ENCODE results near the gene WDR5B.
"Not testable (repeated sequence)": the region's sequence is repeated elsewhere in the genome, so short reads cannot be mapped to it uniquely, and the experiment has no call there.

WDR5B gene

DNA sequence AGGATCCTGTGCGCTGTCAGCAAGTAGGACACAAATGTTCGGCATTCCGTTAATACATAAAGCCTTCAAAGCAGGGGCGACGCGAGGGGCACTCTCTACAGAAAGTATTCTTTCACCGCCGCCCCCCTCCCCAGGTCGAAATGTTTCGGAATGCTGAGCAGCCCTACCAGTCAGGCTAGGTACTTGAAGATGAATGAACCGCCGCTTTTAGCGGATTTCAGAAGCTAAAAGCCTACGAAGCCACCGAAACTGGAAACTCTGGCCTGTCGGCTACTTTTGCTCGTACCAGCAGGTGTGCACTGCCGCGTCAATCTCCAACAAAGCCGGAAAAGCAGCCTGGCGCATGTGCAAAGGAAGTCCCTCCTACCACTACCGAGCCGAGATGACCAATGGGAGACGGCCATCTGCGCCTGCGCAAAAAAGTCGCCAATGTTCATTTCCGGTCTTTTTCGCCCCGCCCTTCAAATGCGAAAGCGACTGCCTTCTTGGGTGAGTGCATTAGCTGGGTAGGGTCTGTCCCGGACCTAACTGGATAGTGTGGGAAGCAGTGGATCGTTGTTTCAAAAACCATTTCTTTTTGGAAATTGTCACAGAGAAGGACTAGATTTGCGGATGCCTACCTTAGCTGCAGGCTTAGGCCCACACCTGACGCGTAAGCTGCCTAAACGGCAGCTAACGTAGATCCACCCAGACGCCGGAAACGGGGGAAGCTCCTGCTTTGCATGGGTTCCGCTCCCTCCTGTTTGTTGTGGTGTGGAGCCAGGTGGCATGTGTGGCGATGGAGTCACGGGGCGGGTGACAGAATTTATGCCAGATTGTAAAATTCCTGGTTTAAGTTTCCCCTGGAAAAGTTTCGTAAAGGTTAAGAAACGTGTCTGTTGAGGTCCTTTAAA is at the start of gene WDR5B:
Gene WDR5B, minus strand, starts transcription at position 301 of the 893 bp plus-strand sequence. CDS start 534 bp downstream, outside the sequence.
- DNase-seq = no peak

DNA sequence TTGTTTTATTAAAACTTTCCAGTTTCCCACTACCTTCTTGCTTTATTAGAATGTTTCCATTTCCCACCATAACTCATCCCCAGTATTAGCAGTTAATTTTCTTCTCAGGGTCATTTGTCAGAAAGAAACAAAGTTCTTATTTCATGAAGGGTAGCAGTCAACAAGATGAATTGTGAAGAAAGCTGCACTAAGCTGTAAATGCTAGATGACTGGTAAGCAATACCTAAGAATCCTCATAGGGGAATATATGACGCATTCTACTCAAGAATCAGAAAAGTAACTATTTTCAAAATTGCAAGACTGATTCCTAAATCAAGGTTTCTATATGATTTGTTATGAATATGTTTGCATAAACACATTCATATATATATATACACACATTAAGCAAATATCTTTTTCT is 48.8 kb upstream of the WDR5B start:
- DNase-seq = no peak

DNA sequence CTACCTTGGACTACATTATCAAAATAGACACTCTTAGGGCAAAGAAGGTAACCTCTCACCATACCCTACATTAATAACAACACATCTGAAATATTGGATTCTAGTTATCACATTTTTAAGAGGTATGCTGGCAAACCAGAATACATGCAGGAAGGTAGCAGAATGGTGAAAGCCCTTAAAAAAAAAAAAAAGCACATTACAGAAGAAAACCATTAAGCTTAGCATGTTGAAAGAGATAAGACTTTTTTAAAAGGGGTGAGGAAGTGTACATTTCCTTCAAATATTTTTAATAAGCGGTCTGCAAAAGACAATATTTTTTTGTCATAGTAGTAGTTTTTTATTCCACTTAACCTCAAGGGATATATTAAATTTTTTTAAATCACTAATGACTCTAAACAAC is 46.5 kb upstream of the WDR5B start:
- no peak for DNase-seq

DNA sequence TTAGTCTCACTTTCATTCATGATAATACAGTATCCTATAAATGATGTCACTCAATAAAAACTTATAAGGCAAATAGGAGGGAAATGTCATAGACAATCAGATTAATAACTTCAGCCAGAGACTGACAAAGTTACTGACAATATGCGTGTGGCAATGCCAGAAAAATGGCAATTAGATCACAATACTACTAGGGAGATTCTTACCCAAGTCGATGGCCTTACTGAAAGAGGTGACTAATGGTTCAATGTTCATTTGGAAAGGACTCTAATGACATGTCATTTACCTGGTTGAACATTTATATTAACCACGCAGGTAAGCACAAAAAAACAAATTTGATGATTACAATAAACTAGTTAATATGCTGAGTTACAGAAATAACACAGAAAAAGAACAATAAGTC is 45.9 kb upstream of the WDR5B start:
- no peak for DNase-seq

DNA sequence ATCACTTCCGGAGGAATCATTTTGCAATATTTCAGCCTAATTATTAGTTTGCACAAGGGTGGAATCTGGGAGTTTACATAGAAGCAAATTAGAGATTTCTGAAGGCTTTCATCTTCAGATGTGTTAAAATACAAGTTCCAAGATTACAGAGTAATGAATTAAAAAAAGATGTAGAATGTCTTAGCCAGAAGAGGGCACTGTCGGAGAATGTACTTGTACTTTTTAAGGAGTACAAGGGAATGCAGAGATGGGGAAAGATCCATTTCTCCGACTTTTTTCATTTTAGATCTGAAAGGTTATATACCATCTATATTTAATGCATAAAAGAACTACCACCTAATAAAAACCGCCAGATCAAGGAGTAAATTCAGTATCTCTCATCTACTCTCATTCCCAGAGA is 43.1 kb upstream of the WDR5B start:
- DNase-seq = no peak

DNA sequence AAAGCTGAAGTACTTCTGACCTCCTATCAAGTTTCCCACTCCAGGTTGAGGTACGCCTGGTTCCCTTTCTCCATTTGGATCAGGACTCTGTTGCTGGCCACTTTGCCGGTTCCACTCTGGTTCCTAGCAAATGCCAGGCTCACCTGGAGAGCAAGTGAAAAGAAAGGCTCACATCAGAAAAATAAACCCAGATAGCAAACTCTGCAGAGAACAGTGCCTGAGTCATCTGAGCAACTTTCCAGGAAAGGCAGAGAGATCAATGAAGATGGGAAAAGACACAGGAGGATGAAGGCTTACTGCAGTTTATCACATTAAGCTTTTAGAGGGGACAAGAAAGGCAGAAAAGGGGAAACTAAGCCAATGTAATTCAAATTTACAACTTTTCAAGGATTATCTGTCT is 41.8 kb upstream of the WDR5B start:
- DNase-seq = no peak

DNA sequence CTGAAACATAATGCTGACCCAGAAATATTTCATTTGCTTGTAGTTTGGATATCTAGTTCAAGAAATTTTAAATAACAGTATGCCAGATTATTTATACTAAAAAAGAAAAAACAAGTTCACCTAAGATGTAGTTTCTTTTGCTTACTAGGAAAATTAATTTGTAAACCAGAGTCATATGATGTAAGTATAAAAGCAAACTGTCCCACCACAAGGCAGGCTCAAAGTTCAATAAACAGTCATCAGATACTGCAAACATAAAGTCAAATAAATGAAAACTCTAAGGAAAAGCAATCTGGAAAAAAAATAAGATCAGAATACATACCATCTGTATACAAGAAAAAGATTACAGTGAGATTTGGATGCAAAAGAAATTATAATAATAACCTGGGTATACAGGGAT is 40.2 kb upstream of the WDR5B start:
- no peak for DNase-seq

DNA sequence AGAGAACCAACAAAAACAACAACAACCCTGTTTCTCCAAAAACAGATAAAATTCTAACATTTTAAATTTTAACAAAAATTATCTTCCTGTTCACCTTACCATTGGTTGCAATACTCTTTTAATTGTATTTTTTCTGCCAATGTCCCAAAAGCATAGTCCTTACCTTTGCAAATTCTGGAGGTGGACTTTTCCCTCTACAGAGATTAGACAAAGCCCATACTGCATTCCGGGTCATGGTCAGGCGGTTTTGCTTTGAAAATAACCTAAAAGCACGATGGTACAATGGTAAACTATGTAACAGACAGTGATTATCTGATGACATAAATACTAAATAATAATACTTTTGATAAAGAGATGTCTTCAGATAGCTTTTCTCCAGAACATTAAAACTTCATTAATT is 35.5 kb upstream of the WDR5B start:
- DNase-seq = no peak

DNA sequence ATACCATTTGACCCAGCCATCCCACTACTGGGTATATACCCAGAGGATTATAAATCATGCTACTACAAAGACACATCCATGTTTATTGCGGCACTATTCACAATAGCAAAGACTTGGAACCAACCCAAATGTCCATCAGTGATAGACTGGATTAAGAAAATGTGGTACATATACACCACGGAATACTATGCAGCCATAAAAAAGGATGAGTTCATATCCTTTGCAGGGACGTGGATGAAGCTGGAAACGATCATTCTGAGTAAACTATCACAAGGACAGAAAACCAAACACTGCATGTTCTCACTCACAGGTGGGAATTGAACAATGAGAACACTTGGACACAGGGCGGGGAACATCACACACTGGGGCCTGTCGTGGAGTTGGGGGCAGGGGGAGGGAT is 32.4 kb upstream of the WDR5B start:
- DNase-seq = not testable (repeated sequence)

DNA sequence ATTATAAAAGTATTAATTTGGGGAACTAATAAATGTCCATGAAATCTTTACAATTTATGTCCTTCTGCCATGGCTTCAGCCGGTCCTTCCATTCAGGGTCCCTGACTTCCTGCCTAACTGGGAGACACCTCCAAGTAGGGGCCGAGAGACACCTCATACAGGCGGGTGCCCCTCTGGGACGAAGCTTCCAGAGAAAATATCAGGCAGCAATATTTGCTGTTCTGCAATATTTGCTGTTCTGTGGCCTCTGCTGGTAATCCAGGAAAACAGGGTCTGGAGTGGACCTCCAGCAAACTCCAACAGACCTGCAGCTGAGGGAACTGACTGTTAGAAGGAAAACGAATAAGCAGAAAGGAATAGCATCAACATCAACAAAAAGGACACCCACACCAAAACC is 28.6 kb upstream of the WDR5B start:
- DNase-seq = not testable (repeated sequence)

DNA sequence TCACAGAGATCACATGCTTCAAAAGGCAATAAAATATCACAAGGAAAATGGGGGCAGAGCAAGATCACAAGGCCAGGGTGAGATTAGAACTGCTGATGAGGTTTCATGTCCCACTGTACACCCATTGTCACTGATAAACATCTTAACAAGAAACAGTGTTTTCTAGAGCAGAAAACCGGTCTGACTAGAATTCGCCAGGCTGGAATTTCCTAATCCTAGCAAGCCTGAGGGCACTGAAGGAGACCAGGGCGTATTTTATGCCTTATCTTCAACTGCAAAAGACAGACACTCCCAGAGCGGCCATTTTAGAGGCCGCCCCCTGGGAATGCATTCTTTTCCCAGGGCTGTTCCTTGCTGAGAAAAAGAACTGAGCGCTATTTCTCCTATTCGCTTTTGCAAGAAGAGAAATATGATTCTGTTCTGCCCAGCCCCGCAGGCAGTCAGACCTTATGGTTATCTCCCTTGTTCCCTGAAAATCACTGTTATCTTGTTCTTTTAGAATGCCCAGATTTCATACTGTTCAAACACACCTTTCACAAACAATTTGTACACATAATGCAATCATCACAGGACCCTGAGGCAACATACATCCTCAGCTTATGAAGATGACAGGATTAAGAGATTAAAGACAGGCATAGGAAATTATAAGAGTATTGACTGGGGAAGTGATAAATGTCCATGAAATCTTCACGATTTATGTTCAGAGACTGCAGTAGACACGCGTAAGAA is 28.1 kb upstream of the WDR5B start:
- DNase-seq = not testable (repeated sequence)

DNA sequence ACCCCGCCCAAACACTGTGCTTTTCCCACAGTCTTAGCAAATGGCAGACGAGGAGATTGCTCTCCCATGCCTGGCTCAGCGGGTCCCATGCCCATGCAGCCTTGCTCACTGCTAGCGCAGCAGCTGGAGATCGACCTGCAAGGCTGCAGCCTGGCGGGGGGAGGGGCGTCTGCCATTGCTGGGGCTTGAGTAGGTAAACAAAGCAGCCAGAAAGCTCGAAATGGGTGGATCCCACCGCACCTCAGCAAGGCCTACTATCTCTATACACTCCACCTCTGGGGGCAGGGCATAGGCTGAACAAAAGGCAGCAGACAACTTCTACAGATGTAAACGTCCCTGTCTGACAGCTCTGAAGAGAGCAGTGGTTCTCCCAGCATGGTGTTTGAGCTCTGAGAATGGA is 27.2 kb upstream of the WDR5B start:
- DNase-seq = no peak

DNA sequence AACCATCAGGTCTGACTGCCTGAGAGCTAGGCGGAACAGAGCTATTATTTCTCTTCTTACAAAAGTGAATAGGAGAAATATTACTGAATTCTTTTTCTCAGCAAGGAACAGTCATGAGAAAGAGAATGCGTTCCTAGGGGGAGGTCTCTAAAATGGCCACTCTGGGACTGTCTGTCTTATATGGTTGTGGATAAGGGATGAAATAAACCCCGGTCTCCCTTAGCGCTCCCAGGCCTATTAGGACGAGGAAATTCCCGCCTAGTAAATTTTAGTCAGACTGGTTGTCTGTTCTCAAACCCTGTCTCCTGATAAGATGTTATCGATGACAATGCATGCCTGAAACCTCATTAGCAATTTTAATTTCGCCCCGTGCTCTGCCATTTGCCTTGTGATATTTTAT is 20.1 kb upstream of the WDR5B start:
- no peak for DNase-seq

DNA sequence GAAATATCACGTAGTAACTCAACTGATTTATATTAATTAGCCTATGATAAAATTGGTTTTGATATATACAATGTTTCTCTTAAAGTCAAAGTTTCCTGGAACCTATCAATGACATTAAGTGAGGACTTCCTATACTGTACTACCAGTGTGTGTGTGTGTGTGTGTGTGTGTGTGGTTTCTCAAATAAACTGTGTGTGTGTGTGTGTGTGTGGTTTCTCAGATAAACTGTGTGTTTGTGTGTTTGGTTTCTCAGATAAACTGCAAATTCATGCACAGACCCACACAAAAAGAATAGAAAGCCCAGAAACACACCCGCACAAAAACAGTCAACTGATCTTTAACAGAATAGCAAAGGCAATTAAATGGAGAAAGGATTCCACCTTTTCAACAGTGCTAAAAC is 14.5 kb upstream of the WDR5B start:
- DNase-seq = no peak

DNA sequence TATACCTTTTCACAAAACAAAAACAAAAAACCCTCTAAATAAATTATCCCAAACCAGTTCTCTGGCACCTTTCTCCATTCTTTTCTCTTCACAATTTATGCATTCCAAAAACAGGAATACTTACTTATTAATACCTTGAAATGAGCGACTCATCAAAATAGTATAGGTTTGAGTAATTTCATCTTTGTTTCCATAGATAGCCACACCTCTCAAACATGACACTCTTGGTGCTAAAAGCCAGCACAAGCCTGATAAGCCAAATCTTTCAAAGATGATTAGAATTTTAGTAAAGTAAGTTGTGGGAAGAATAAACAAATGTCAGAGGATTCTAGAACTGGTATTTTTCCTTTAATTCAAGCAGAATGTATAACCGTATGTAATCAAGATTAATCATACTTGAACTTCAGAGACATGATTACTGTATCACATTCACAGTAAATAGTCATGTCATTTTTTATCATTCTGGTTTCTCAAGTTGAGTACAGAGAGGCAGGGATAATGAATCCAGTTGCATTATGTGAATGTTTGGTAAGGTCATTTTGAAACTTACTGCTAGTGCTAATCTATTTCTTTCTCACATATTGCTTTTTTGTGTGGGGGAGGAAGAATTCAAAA is 12.1 kb upstream of the WDR5B start:
- DNase-seq = no peak

DNA sequence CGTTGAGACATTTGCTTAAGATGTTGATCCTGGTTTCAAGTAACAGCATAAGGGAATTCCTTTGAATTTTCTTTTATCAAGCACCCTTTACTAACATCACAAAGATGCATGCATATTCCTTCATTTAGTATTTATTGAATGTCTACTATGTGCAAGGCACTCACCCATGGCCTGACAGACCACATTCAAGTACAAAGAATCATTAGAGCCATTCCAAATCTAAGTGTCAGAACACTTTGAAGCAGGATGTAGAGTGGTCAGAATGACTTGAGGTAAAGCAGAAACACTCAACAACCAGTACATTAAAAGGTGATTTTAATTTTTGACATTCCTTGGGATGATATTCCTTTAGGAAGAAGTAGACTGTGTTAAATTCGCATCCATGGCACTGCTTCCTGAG is 6.0 kb upstream of the WDR5B start:
- DNase-seq = no peak

DNA sequence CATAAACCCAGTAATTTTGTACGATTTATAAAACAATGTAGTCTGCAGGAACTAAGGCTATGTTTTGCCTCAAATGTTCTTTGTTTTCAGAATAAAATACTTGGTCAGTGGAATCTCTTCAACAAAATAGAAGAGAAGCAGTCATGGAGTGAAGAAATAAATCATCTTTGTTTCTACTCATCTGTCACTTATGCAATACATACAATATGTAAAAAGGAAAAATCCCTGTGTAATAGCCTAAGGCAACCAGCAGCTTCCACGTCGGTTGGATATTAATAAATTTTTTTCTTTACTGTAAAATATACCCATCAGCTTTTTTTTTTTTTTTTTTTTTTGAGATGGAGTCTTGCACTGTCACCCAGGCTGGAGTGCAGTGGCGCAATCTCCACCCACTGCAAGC is 5.2 kb upstream of the WDR5B start:
- DNase-seq = no peak

DNA sequence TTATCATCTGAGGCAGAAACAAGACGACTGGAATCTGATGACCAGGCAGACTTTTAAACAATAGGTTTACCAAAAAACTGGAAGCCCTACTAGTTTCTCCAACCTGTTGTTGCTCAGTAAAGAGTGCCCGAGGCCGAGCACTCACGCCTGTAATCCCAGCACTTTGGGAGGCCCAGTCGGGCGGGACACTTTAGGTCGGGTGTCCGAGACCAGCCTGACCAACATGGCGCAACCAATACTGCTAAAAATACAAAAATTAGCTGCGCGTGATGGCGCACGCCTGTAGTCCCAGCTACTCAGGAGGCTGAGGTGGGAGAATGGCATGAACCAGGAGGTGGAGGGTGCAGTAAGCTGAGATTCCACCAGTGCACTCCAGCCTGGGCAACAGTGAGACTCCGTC is 1.1 kb upstream of the WDR5B start:
- no peak for DNase-seq

DNA sequence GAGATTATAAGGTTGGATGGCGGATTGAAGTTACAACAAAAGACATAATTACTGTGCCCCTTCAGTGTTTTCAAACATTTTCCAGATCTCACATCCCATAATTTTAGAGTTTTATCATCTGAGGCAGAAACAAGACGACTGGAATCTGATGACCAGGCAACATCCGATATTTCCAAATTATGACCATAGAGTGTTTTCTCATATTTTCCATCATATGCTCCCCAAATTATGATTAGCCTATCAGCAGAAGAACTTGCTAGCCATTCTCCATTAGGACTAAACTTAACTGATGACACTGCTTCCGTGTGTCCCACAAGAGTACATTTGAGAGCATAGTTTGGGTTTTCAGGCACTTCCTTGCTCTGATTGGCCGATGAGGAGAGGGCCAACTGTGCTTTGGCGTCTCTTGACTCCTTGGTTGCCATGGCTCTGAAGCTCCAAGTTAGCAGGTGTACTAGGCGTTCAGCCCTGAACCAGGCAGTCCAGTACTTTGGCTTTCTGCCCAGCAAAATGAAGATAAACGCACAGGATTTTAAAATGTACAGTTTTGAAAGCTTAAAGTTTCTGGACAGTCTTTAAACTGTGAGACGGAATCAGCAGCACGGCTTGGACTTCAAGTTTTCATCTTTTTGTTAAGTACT is 638 bp downstream of the WDR5B start:
- DNase-seq = no peak

DNA sequence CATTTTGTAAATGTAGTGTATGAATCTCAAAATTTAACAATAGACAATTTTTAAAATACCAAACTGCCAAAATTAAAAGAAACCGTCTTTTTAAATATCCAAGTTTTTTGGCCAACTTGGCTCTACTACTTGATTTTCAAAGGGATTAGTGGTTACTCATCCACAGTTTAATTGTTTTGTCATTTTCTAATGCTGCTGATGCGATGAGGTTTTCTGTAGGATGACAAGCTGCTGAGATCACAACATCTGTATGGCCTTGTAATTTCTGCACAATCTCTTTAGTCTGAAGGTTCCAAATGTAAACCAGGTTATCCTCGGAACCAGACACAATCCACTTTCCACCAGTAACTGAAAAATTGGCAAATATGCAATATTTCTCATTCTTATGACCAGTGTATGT is 1.5 kb downstream of the WDR5B start:
- no peak for DNase-seq

DNA sequence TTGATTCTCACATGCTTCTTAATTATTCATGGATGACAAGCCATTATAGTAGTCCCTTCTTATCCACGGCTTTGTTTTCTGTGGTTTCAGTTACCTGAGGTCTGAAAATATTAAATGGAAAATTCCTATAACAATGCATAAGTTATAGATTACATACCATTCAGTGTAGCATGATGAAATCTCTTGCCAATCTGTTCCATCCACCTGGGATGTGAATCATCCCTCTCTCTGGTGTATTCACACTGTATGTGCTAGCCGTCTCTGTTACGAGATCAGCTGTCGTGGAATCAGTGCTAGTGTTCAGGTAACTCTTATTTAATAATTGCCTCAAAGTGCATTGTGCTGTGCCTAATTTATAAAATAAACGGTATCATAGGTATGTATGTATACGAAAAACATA is 5.2 kb downstream of the WDR5B start:
- DNase-seq = no peak

DNA sequence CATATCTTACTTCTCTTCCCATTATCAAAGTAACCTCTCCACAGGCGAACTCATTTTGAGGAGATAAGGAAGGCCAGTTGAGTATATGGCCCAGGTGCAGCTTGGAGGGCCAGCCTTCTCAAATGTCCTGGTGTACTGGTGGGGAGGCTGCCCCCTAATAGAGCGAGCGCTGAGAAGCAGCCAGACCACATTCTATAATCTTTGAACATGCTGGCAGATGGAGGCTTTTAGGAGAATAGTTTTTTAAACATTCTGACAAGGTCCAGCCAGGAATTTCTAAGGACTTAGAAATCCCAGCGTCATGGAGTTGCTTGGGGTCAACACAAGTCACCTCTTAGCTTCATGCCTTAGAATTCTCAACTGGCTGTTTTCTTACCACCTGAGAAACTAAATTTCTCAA is 5.8 kb downstream of the WDR5B start:
- DNase-seq = no peak

DNA sequence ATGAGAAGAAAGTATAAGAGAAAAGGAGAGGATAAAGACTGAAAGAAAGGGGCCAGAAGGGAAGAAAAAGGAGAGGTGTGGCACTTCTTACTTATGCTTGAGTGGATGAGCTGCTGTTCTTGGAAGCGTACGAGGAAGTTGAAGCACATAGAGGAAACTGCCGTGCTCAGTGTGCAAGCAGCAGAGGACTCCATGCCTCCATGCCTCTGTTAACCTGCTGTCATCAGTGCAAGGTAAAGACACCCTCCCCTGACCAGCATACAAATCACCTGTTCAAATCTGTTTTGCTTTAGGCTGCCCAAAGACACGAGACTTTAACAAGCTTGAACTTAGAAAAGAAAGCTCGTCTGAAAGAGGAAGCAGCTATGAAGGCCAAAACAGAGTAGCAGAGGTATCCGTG is 6.4 kb downstream of the WDR5B start:
- no peak for DNase-seq

DNA sequence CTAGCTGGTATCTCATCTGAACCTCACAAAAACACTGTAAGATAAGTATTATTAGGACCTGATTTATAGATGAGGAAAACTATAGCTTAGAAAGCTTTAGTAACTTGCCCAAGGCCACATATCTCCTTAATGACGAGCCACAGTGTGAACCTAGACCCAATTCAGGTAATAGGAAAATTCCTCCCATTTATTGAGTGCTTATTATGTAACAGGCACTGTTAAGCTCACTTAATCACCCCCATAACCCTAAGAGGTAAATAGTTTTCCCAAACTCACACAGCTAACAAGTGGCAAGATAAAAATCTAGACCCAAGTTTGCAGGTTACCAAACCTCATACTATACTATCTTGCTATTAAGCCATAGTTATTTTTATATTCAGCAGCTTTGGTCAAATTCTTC is 7.9 kb downstream of the WDR5B start:
- no peak for DNase-seq

All from NCI-H524 treated with DMSO at 0.1 percent for 48 hours (cell line).